Measurements from ENCODE around the gene ATP13A3.

DNA sequence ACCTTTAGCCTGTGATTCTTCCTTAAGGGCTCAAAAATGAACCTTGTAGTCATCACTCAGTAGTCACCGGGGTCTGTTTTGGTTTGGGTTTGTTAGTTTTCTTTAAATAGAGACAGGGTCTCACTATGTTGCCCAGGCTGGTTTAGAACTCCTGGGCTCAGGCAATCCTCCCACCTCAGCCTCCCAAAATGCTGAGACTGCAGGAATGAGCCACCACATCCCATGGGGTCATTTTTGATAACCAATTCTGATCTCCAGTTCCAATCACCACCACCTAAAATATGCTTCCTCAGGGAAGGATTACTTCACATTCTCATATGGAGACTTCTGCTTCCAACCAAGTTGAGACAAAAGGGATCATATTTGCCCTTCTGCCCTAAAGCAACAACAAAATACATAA, 22.1 kb downstream of the ATP13A3 start:
- TF ChIP-seq, protein P1, sequence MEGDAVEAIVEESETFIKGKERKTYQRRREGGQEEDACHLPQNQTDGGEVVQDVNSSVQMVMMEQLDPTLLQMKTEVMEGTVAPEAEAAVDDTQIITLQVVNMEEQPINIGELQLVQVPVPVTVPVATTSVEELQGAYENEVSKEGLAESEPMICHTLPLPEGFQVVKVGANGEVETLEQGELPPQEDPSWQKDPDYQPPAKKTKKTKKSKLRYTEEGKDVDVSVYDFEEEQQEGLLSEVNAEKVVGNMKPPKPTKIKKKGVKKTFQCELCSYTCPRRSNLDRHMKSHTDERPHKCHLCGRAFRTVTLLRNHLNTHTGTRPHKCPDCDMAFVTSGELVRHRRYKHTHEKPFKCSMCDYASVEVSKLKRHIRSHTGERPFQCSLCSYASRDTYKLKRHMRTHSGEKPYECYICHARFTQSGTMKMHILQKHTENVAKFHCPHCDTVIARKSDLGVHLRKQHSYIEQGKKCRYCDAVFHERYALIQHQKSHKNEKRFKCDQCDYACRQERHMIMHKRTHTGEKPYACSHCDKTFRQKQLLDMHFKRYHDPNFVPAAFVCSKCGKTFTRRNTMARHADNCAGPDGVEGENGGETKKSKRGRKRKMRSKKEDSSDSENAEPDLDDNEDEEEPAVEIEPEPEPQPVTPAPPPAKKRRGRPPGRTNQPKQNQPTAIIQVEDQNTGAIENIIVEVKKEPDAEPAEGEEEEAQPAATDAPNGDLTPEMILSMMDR (IDR thresholded peaks at IDR 0.05) = no peak
- no peak for TF ChIP-seq POLR2A (IDR thresholded peaks at IDR 0.05)

Measured in esophagus squamous epithelium (tissue), 4 donors.